GM12865 (cell line): Measurements from ENCODE around the gene ILKAP.

Experiments
- DNase-seq: peaks from one replicate; pipeline ENCODE4 v3.0.0; 2010; ENCODE audit warnings: low read depth
- H3K4me3 ChIP-seq: 2 replicates; pipeline ENCODE4 v1.5.1; 2011; ENCODE audit warnings: mild to moderate bottlenecking, low read depth, low read length, control low read depth
- TF ChIP-seq, protein P1 (sequence below): IDR thresholded peaks from 2 replicates; pipeline ENCODE4 v1.5.1; 2011; ENCODE audit warnings: low read length, control low read depth, low read depth, inconsistent platforms; ENCODE audit not compliant: insufficient read depth; ENCODE audit errors: missing control alignments

Gene ILKAP

DNA sequence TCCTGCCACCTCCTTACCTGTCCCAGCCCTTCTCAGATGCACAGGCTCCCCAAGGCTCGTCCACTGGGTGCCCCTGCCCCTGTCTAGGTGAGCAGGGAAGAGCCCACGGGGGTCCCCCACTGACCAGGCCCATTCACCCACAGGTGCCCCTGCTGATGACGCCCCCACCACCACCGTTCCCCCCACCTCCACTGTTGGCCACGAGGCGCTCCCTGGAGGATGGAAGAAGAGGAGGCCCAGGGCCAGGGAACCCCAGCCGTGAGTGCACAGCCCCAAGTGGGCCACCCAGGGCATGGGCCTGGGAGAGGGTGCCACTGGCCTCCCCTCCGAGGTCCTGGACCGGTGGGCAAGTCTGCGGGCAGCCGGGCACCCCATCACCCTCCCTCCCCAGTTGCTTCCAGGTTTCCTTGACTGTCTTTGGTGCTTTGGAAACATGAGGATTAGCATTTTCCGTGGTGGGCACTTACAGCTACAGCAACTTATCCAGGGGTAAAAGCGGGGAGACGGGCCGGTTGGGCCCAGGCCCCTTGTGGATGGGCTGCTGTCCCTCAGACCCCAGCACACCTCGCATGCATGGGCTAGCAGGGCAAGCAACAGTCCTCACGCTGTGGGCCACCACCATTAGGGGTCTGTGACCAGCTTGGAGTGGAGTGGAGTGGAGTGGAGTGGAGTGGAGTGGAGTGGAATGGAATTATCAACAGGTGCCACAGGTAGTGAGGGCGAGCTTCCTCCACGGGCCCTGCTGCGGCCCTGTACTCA, 78.2 kb downstream of the ILKAP start:
- TF ChIP-seq, protein P1, sequence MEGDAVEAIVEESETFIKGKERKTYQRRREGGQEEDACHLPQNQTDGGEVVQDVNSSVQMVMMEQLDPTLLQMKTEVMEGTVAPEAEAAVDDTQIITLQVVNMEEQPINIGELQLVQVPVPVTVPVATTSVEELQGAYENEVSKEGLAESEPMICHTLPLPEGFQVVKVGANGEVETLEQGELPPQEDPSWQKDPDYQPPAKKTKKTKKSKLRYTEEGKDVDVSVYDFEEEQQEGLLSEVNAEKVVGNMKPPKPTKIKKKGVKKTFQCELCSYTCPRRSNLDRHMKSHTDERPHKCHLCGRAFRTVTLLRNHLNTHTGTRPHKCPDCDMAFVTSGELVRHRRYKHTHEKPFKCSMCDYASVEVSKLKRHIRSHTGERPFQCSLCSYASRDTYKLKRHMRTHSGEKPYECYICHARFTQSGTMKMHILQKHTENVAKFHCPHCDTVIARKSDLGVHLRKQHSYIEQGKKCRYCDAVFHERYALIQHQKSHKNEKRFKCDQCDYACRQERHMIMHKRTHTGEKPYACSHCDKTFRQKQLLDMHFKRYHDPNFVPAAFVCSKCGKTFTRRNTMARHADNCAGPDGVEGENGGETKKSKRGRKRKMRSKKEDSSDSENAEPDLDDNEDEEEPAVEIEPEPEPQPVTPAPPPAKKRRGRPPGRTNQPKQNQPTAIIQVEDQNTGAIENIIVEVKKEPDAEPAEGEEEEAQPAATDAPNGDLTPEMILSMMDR, result no peak
- H3K4me3 ChIP-seq, result no peak overlapping the region
- no peak for DNase-seq

DNA sequence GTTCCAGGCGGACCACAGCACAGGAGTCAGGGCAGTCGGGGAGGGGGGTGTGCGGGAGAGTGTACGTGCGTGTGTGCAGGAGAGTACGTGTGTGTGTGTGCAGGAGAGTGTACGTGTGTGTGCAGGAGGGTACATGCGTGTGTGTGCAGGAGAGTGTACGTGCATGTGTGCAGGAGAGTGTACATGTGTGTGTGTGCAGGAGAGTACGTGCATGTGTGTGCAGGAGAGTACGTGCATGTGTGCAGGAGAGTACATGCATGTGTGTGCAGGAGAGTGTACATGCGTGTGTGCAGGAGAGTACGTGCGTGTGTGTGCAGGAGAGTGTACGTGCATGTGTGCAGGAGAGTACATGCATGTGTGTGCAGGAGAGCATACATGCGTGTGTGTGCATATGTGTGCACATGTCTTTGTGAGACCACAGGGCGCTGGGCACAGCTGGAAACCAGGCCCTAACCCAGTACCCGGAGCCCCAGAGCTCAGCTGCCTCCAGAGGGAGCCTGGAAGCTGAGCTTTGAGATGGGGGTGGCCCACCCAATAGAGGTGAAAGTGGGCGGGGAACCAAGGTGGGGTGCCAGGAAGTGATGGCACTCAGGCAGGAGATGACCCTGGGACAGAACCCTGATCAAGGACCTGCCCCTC, 78.9 kb downstream of the ILKAP start:
- no peak overlapping the region for H3K4me3 ChIP-seq
- TF ChIP-seq, protein P1, result no peak
- DNase-seq, result no peak

DNA sequence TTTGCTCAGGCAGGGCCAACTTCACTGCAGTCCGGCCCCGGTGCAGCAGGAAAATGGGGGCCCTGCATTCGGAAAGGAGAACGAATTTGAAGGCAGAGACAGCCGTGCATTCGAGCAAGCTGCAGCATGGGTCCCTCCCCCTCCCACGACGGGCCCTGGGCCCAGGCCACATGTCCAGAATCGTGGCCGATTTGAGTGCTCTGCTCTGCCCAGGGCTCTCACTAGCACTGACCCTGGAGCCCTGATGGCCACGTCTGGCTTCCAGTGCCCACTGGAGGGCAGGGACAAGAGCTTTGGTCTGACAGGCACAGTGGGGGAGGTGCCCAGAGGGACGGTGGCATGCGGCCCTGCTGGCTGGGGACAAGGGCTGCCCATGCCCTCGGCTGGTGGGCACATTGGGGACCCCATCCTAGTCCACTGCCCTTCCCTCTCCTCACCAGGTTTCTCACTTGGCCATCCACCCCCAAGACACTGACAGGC, 79.5 kb downstream of the ILKAP start:
- DNase-seq, result no peak
- no peak overlapping the region for H3K4me3 ChIP-seq
- TF ChIP-seq, protein P1, result no peak

DNA sequence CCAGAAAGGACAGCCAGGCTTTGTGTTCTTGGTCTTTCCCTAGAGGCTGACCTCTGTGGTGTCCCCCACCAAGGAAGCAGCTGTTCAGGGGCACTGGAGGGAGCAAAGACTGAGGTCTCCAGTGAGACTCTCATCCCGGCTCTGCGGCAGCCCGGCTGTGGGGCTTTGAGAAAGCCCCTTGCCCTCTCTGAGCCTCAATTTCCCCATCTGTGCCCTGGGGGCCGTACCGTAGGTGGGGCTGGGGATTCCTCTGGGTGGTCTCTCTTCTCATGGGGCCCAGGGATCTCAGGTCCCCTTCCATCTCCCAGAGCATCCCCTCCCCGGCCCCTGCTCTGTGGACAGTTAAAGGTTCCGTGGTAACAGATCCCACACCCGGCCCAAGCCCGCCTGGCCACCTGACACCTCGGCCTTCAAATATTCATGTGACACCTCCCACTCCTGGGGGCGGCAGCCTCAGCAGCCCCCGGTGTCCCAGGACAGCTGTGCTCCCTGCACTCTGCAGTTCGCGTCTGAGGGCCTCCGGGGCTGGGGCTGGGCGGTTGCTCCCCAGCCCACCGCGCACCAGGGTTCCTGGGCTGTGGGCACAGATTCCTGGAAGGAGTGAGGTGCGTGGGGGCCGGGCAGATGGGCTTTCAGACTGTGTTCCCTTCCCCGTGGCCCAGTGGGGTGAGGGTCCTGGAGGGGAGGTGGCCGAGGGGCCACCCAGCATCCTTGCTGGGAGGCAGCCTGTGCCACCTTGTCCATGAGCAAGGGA, 80.1 kb downstream of the ILKAP start:
- TF ChIP-seq, protein P1, result no peak
- no peak overlapping the region for H3K4me3 ChIP-seq
- no peak for DNase-seq

DNA sequence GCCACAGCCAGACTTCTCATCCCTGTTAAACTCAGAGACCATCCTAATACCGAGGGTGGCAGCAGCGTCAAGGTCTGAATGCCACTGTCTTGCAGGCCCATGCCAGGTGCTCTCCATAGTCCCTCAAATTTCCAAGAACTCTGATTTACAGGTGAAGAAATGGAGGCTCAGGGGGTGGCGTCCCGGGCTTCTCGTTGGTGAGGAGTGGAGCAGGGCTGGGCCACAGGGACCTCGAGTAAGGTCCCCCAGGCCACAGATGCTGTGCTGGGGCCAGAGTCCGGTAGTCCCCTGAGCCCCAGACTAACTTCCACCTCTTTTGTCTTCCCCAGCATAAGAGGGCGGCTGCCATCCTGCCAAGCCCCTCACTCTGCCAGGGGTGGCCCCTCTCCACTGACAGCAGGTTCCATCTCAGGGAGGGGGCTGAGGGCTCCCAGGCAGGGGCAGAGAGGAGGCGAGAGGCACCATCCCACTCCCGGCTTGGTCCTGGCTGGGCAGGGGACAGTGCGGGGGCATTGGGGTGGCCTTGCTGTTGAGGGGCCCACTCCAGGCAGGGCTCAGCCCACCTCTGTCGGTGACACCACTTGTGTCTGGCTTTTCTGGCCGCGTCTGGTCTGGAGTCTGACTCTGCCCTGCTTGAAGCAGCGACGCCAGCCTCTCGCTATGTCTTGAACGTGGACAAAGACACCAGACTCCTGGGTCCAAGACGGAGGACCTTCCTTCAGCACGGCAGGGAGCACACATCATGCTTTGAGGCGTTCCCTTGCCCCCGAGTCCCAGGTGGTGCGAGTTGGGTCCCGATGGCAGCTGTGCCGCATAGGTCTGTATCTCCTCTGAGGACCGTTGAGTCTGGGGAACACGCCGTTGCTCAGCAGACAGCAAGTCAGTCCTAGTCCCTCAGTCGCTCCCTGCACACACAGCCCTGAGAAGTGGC, 80.9 kb downstream of the ILKAP start:
- no peak for DNase-seq
- H3K4me3 ChIP-seq, result no peak overlapping the region
- TF ChIP-seq, protein P1, result no peak

DNA sequence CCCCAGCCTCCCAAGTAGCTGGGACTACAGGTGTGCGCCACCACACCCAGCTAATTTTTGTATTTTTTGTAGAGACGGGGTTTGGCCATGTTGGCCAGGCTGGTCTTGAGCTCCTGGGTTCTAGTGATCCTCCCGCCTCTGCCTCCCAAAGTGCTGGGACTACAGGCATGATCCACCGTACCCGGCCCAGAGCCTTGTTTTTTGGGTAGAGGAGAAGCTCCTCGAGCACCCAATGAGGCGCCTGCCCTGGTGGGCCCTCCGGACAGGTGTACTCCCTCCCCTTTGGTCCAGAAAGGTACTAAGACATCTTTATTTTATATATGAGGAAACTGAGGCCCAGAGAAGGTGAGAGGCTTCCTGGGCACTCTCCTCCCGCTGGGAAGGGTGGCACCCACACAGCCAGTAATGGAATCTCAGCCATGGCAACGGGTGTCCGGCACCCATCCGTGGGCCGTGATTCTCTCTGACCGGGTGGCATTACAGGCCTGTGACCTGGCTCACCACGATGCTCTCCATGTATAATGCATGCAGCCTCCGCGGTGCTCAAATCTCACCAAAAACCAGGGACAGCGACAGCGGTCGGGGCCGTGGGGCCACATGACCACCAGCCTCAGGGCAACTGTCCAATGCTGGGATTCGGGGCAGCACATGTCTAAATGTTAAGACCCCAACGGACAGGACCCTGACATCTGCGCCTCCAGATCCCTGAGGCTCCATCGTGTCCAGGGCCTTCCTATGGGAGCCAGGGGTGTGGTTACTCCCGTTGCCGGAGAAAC, 81.8 kb downstream of the ILKAP start:
- TF ChIP-seq, protein P1, result no peak
- DNase-seq, result no peak
- no peak overlapping the region for H3K4me3 ChIP-seq
